Measurements from ENCODE around the gene IL25.

- TF ChIP-seq POLR2A (IDR thresholded peaks at IDR 0.05; ENCODE audit: low read depth, low read length) (no peak), POLR2AphosphoS5 (IDR thresholded peaks at IDR 0.05; ENCODE audit: low read depth, low read length) (no peak), TAF1 (IDR thresholded peaks at IDR 0.05; ENCODE audit: borderline replicate concordance, low read depth, low read length) (no peak)
Measured at GRCh38 chr14:23344481-23344880, 28.1 kb upstream of the IL25 start.
